ENCODE data around the gene CNTN5.

CNTN5 gene

DNA sequence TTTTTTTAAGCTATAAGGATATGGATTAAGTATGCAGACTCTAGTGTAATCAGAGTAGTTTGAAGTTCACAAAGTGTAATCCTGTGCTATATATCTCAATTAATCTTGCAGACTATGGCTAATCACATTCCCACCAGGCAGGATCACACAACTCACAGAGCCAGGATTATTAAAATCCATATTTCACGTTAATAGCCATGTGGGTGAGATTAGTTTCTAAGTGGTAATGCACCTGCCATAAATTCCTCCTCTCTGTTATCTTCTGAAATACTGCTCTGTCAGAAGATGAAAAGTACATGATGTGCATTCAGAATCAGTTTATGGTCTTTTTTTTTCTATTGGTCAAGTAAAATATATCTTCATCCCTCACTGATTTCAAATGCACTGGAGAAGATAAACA is 686.1 kb downstream of the CNTN5 start:
- no peak overlapping the region for H3K27ac ChIP-seq
- TF ChIP-seq, protein P1, sequence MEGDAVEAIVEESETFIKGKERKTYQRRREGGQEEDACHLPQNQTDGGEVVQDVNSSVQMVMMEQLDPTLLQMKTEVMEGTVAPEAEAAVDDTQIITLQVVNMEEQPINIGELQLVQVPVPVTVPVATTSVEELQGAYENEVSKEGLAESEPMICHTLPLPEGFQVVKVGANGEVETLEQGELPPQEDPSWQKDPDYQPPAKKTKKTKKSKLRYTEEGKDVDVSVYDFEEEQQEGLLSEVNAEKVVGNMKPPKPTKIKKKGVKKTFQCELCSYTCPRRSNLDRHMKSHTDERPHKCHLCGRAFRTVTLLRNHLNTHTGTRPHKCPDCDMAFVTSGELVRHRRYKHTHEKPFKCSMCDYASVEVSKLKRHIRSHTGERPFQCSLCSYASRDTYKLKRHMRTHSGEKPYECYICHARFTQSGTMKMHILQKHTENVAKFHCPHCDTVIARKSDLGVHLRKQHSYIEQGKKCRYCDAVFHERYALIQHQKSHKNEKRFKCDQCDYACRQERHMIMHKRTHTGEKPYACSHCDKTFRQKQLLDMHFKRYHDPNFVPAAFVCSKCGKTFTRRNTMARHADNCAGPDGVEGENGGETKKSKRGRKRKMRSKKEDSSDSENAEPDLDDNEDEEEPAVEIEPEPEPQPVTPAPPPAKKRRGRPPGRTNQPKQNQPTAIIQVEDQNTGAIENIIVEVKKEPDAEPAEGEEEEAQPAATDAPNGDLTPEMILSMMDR (conservative IDR thresholded peaks at IDR 0.05) = no peak

DNA sequence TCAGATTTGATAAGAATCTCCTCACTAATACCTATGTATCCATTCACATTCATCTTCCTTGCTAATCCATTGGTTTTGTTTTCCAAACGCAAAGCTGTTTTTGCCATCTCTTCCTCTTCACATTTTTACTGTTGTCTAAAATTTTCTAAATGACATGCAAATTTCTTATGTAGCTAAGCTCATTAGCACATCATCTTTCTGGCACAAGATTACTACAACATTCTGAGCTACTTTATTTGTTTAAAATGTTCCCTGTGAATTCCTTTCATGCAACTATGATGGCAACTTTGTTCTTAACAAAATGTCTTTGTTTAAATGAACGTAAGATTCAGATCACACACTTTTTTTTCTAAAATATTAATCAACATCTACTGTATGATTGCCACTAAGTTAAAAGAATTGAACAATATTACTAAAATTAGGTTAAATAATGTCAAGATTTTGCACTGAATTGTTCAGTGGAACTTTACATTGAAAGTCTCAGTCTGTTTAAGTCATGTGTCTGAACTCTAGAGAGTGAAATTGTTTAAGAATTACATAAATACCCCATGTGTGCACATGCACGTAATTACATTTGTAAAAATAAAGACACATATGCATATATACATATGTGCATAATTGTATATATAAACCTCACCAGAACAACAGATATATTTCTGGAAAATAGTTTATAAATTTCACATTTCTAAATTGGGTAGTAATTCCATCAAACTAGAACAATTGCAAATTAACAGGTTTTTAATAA is 688.4 kb downstream of the CNTN5 start:
- TF ChIP-seq, protein P1 (conservative IDR thresholded peaks at IDR 0.05) = no peak
- no peak overlapping the region for H3K27ac ChIP-seq

DNA sequence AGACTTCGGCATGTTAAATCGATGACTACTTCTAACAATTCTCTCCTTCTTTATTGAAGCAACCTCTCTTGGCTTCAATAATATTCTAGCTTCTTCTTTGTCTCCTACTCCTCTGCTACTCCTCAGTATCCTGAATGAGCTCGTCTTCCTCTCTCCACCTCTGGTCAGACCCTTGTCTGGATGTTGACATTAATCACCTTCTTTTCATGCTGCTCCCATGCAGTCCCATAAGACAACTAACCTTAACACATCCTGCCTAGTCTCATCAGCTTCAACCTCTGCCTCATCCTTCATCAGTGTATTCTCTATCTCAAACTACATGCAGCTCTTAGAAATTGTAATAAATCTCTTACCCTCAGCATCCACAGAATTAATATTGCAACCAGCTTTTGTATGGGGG is 695.6 kb downstream of the CNTN5 start:
- TF ChIP-seq, protein P1 (conservative IDR thresholded peaks at IDR 0.05) = no peak
- no peak overlapping the region for H3K27ac ChIP-seq

DNA sequence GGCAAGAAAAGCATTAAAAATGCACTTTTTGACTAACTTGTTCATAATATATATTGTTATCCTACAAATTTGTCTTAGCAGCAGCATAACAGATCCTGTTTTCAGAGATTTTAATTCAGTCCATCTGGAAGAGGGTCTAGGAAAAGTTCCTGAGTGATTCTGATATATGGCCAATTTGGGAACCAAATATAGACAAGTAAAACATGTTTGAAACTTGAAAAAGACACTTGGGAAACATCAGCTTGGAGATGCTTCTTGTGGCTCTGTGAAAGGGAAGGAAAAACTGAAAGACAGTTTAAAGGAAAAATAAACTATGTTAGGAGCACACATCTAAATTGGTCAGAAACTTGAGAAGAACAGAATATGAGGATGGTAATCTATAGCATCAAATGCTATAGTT is 697.5 kb downstream of the CNTN5 start:
- TF ChIP-seq, protein P1 (conservative IDR thresholded peaks at IDR 0.05) = no peak
- no peak overlapping the region for H3K27ac ChIP-seq

DNA sequence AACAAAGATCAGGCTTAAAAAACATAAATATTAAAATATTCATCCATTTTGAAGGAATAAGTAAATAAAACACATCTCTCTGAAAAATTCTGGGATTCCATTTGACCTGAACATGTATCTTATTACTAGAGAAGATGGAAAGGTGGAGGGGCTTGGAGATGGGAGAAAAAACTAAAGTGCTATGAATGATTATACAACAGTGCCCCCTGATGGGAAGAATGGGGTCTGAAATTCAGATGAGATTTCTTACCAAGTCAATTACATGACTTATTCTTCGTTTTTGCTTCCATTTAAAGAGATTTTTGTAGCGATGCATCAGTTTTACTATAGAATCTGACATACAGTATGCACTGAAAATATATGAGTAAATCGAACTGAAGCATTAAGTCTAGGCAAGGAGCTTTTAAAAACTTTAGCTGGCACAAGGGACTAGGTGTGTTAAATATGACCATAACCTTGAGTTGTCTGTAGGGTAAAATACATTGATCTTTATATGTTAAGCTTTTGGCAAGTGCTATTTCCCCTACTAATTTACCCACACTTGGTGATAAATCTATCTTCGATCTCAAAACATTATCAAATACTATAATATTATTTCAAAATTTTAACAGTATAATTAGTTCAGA is 718.8 kb downstream of the CNTN5 start:
- no peak overlapping the region for H3K27ac ChIP-seq
- TF ChIP-seq, protein P1 (conservative IDR thresholded peaks at IDR 0.05) = peak; percentile 77

DNA sequence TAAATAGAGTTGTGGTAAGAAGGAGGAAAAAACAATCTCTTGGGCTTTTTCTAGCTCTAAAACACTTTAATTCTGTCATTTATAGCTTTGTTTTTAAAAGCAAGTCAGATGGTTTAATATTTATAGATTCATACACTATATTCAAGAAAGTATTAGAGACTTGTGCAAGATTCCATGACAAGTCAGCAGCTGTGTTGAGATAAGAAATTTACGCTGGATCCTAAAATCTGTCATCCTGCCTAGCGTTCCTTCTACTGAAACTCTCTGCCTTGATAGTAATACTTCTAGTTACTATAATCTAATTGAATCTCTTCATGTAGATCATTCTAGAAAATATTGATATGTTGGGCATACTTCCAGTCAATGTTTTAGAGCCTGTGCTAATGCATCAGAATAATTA is 721.8 kb downstream of the CNTN5 start:
- no peak overlapping the region for H3K27ac ChIP-seq
- TF ChIP-seq, protein P1 (conservative IDR thresholded peaks at IDR 0.05) = no peak

DNA sequence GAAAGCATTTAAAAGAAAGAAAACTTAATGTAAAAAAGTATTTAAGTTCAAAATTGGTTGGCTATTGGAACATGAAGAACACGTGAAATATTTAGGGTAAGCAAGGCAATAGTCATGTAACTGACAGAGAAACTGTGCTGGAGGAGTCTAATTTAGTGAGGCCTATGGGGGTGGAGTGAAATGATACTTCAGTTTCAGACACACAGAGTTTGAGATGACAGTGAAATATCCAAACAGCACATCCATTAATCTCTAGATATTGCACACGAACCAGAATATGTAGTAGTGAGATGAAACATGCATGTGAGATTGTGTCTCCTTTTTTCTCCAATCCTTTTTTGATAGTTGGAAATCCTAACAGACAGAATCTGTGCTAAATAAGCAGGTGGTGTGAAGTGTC is 739.0 kb downstream of the CNTN5 start:
- TF ChIP-seq, protein P1 (conservative IDR thresholded peaks at IDR 0.05) = no peak
- H3K27ac ChIP-seq = no peak overlapping the region

Data from VCaP (cell line).